ENCODE results near the gene HELT. TPM values are rescaled to one million over a fixed set of nuclear protein-coding genes. Genes with fewer than 3 reads are reported as not detected.

The HELT gene
- total and polyA plus RNA-seq, 10 of the 15 experiments (the other 5 are each of a cell fraction or from before 2014, with no cell fraction given): not detected

- TF ChIP-seq, protein P1, sequence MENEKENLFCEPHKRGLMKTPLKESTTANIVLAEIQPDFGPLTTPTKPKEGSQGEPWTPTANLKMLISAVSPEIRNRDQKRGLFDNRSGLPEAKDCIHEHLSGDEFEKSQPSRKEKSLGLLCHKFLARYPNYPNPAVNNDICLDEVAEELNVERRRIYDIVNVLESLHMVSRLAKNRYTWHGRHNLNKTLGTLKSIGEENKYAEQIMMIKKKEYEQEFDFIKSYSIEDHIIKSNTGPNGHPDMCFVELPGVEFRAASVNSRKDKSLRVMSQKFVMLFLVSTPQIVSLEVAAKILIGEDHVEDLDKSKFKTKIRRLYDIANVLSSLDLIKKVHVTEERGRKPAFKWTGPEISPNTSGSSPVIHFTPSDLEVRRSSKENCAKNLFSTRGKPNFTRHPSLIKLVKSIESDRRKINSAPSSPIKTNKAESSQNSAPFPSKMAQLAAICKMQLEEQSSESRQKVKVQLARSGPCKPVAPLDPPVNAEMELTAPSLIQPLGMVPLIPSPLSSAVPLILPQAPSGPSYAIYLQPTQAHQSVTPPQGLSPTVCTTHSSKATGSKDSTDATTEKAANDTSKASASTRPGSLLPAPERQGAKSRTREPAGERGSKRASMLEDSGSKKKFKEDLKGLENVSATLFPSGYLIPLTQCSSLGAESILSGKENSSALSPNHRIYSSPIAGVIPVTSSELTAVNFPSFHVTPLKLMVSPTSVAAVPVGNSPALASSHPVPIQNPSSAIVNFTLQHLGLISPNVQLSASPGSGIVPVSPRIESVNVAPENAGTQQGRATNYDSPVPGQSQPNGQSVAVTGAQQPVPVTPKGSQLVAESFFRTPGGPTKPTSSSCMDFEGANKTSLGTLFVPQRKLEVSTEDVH (IDR thresholded peaks at IDR 0.05; ENCODE audit: low read depth, partially characterized antibody): no peak
- TF ChIP-seq KLF5 (IDR thresholded peaks at IDR 0.05; ENCODE audit: partially characterized antibody) (no peak), BRCA1 (IDR thresholded peaks at IDR 0.05; ENCODE audit: low read depth, low read length) (no peak), EED (IDR thresholded peaks at IDR 0.05; ENCODE audit: low read depth) (no peak), CREB1 (IDR thresholded peaks at IDR 0.05; ENCODE audit: low read depth) (no peak), RFX5 (IDR thresholded peaks at IDR 0.05; ENCODE audit: low read depth, low read length) (no peak)
- TF ChIP-seq, protein P2, sequence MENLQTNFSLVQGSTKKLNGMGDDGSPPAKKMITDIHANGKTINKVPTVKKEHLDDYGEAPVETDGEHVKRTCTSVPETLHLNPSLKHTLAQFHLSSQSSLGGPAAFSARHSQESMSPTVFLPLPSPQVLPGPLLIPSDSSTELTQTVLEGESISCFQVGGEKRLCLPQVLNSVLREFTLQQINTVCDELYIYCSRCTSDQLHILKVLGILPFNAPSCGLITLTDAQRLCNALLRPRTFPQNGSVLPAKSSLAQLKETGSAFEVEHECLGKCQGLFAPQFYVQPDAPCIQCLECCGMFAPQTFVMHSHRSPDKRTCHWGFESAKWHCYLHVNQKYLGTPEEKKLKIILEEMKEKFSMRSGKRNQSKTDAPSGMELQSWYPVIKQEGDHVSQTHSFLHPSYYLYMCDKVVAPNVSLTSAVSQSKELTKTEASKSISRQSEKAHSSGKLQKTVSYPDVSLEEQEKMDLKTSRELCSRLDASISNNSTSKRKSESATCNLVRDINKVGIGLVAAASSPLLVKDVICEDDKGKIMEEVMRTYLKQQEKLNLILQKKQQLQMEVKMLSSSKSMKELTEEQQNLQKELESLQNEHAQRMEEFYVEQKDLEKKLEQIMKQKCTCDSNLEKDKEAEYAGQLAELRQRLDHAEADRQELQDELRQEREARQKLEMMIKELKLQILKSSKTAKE (IDR thresholded peaks at IDR 0.05; ENCODE audit: low read depth, poor library complexity, severe bottlenecking): no peak
Observed at GRCh38 chr4:185035284-185035683, 17.0 kb downstream of the HELT start (continued).

DNA sequence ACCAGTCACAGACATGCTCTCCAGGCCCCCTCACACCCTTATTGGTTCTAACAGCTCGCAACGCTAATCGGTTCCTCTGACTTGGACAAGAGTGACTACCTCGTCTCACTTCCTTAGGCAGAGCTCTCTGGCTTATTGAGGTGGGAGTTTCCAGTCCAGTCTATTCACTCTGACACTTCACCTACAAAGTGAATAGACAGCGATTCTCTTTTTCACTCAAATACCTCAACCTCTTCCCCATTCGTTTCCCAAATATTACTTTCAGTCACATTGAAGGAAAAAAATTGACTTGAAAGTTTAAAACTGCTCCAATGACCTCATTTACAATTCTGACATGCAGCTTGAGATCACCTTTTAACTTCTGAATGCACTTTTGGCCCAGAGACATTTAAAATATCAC lies 17.7 kb downstream of the HELT start:
- intact Hi-C loops (cut with micrococcal nuclease; ENCODE audit: unreplicated experiment) (loop anchor here (5.0 kb wide), 1 partner anchor 271 kb away; no protein-coding TSS in a partner anchor), in situ Hi-C loops (cut with MboI) (loop anchor here (5.0 to 25.0 kb wide), 2 partner anchors 101 to 1001 kb away; no protein-coding TSS in a partner anchor)
- Histone ChIP-seq H3K4me1 (ENCODE audit: control insufficient read depth, insufficient read depth, low read length) (no peaks in the 10 kb centered on the region), H3K9ac (ENCODE audit: control insufficient read depth, insufficient read depth, low read length) (no peak overlapping the region), H3K36me3 (ENCODE audit: control insufficient read depth in 2 of 2, insufficient read depth in 2 of 2, low read length in 1 of 2) (no peaks in the 10 kb centered on the region), H3K9me3 (replicated peaks; ENCODE audit: control insufficient read depth, insufficient read depth, low read length) (no peaks in the 10 kb centered on the region), H3K27ac (ENCODE audit: control insufficient read depth, insufficient read depth) (no peak overlapping the region), H2AFZ (ENCODE audit: control insufficient read depth, low read depth, low read length) (no peak overlapping the region), H3K4me3 (no peak overlapping the region), H3K27me3 (replicated peaks in 1 of 2; ENCODE audit: control insufficient read depth in 2 of 2, insufficient read depth in 2 of 2, low read length in 1 of 2) (no peaks in the 10 kb centered on the region; a peak in 2 of 4 replicates), H4K20me1 (ENCODE audit: control insufficient read depth, insufficient read depth) (no peaks in the 10 kb centered on the region), H3K4me2 (ENCODE audit: control insufficient read depth, insufficient read depth) (no peak overlapping the region), H3K79me2 (ENCODE audit: control insufficient read depth, insufficient read depth, low read length) (no peaks in the 10 kb centered on the region)
- WGBS (ENCODE audit: insufficient coverage, insufficient replicate concordance, low lambda C conversion rate, missing lambda C conversion rate): 1% methylated on average over 6 of the region's 6 CpGs
- peak; percentile 81 for ATAC-seq
- ChIA-PET SMC1A (ENCODE audit: uncharacterized antibody, unreplicated experiment) (interaction anchor here (0.9 to 1.8 kb wide), 6 partner anchors 60 to 904 kb away, joined by 3 to 5 read pairs (median 3); no protein-coding TSS in a partner anchor), CTCF (interaction anchor here (0.9 to 3.1 kb wide), 7 partner anchors 28 to 562 kb away, joined by 3 to 14 read pairs (median 5); no protein-coding TSS in a partner anchor), RAD21 (ENCODE audit: unreplicated experiment) (interaction anchor here (1.6 kb wide), 1 partner anchor 98 kb away, joined by 13 read pairs; no protein-coding TSS in a partner anchor), POLR2A (no interaction called here)
- FAIRE-seq: peak; percentile 47
- BruUV-seq (replicated peaks): no TSS peak
- DNase-seq (ENCODE audit: low read depth, low spot score): peak; percentile 8
- TF ChIP-seq SIN3A (IDR thresholded peaks at IDR 0.05; ENCODE audit: low read depth, low read length) (no peak), CHD2 (IDR thresholded peaks at IDR 0.05; ENCODE audit: borderline replicate concordance, low read depth, low read length) (no peak), E2F4 (IDR thresholded peaks at IDR 0.05; ENCODE audit: low read depth, low read length) (no peak), RBBP5 (conservative IDR thresholded peaks at IDR 0.05) (no peak), KLF5 (IDR thresholded peaks at IDR 0.05; ENCODE audit: partially characterized antibody) (no peak), POLR2A (IDR thresholded peaks at IDR 0.05; ENCODE audit: low read depth, low read length) (no peak), NFYA (IDR thresholded peaks at IDR 0.05; ENCODE audit: borderline replicate concordance, low read depth, low read length) (no peak), MEF2B (IDR thresholded peaks at IDR 0.05; ENCODE audit: partially characterized antibody, poor library complexity, severe bottlenecking) (no peak), BCL11A (IDR thresholded peaks at IDR 0.05; ENCODE audit: low read depth, low read length) (no peak), ASH2L (IDR thresholded peaks at IDR 0.05; ENCODE audit: borderline replicate concordance, low read depth) (no peak)
- TF ChIP-seq, protein P3, sequence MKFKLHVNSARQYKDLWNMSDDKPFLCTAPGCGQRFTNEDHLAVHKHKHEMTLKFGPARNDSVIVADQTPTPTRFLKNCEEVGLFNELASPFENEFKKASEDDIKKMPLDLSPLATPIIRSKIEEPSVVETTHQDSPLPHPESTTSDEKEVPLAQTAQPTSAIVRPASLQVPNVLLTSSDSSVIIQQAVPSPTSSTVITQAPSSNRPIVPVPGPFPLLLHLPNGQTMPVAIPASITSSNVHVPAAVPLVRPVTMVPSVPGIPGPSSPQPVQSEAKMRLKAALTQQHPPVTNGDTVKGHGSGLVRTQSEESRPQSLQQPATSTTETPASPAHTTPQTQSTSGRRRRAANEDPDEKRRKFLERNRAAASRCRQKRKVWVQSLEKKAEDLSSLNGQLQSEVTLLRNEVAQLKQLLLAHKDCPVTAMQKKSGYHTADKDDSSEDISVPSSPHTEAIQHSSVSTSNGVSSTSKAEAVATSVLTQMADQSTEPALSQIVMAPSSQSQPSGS (IDR thresholded peaks at IDR 0.05; ENCODE audit: low read length): peak; percentile 81

Measured in GM12878 (cell line).